ENCODE results near the gene MSI2.
"Not testable (repeated sequence)": the region's sequence is repeated elsewhere in the genome, so short reads cannot be mapped to it uniquely, and the experiment has no call there.

MSI2 gene

GRCh38 chr17:57615836-57616757, 359.8 kb downstream of the MSI2 start:
- TF ChIP-seq CTCF (IDR thresholded peaks at IDR 0.05; ENCODE audit: control insufficient read depth, extremely low read depth, insufficient read depth): no peak
- H3K4me3 ChIP-seq (ENCODE audit: low read depth, low read length): no peak overlapping the region
- no peak for DNase-seq (ENCODE audit: low read depth)

- TF ChIP-seq CTCF (IDR thresholded peaks at IDR 0.05; ENCODE audit: control insufficient read depth, extremely low read depth, insufficient read depth): no peak
- H3K4me3 ChIP-seq (ENCODE audit: low read depth, low read length): no peak overlapping the region
- no peak for DNase-seq (ENCODE audit: low read depth)
Measured at GRCh38 chr17:57617218-57617617, 360.9 kb downstream of the MSI2 start.

- no peak overlapping the region for H3K4me3 ChIP-seq (ENCODE audit: low read depth, low read length)
- TF ChIP-seq CTCF (IDR thresholded peaks at IDR 0.05; ENCODE audit: control insufficient read depth, extremely low read depth, insufficient read depth): no peak
- DNase-seq (ENCODE audit: low read depth): no peak
Measured at GRCh38 chr17:57619061-57619937, 363.0 kb downstream of the MSI2 start.

- DNase-seq (ENCODE audit: low read depth): no peak
- TF ChIP-seq CTCF (IDR thresholded peaks at IDR 0.05; ENCODE audit: control insufficient read depth, extremely low read depth, insufficient read depth): no peak
- no peak overlapping the region for H3K4me3 ChIP-seq (ENCODE audit: low read depth, low read length)
Measured at GRCh38 chr17:57620576-57620975, 364.3 kb downstream of the MSI2 start.

GRCh38 chr17:57621791-57622190, 365.5 kb downstream of the MSI2 start:
- DNase-seq (ENCODE audit: low read depth); H3K4me3 ChIP-seq (ENCODE audit: low read depth, low read length): not testable (repeated sequence)

- no peak overlapping the region for H3K4me3 ChIP-seq (ENCODE audit: low read depth, low read length)
- DNase-seq (ENCODE audit: low read depth): no peak
- no peak for TF ChIP-seq CTCF (IDR thresholded peaks at IDR 0.05; ENCODE audit: control insufficient read depth, extremely low read depth, insufficient read depth)
Measured at GRCh38 chr17:57622306-57622682, 366.0 kb downstream of the MSI2 start.

Measured in LNCaP clone FGC (cell line).